ENCODE results near the gene POU5F1.
A peak's percentile ranks its signal among the peaks of the same experiment; 100 is the strongest.
"Not testable (repeated sequence)": the region's sequence is repeated elsewhere in the genome, so short reads cannot be mapped to it uniquely, and the experiment has no call there.

Gene POU5F1

DNA sequence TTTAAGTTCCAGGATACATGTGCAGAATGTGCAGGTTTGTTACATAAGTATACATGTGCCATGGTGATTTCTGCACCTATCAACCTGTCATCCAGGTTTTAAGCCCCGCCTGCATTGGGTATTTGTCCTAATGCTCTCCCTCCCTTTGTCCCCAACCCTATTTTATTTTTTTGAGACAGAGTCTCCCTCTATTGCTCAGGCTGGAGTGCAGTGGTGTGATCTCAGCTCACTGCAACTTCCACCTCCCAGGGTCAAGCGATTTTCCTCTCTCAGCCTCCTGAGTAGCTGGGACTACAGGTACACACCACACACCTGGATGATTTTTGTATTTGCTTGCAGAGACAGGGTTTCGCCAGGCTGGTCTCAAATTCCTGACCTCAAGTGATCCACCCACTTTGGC, 18.7 kb upstream of the POU5F1 start:
- DNase-seq, result not testable (repeated sequence)

DNA sequence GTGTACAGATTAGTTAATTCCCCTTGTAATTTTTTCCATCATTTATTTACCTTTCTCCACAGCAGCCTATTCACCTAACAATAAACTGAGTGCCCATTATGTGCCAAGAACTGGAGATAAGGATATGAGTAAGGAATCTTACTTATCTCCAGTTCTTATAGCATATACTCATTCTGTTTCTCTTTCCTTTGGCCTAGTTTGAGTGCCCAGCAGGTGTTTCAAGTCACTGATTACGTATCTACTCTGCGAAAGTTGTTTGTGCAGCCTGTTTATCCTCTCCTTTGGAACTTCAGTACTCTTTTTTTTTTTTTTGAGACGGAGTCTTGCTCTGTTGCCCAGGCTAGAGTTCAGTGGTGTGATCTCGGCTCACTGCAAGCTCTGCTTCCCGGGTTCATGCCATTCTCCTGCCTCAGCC, 17.3 kb upstream of the POU5F1 start:
- no peak for DNase-seq

DNA sequence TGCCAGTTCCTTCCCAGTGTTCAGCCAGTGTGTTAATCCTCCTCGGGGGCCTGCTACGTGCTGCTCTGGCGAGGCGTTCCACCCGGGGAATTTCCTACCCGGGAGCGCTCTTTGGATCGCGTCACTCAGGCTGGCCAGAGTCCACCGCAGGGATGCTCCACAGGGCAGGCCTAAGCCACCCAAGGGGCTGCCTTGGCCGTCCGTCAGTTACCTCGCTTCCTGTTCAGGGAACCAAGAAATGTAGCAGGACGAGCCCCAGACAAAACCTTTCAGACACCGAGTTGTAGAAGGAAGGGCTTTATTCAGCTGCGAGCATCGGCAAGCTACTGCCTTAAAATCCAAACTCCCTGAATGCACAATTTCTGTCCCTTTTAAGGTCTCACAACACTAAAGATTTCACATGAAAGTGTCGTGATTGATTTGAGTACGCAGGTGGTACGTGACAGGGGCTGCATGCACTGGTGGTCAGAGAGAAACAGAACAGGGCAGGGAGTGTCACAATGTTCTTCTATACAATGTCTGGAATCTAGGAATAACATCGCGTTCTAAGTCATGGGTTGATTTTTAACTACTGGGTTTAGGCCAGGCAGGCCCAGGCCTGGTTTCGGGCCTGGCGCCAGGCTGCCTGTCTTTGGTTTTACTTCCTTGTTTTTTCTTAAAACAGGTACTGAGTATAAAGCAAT, 15.7 kb upstream of the POU5F1 start:
- DNase-seq, result no peak

GRCh38 chr6:31185695-31186051, 15.2 kb upstream of the POU5F1 start:
- DNase-seq, result not testable (repeated sequence)

- DNase-seq, result not testable (repeated sequence)
Measured at GRCh38 chr6:31183859-31184258, 13.4 kb upstream of the POU5F1 start.

DNA sequence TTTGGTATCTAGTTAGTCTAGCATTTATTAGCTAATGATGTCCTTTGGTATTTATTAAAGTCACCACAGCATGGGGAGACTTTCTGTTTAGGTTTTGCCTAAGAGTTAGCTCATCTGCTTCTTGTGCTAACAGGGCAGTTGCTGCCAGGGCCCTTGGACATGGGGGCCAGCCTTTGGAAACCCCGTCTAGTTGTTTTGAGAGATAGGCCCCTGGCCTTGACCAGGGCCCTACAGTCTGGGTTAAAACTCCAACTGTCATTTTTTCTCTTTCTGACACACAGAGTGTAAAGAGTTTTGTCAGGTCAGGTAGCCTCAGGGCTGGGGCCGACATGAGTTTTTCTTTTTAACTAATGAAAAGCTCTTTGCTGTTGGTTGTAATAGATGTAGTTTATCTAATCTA, 12.8 kb upstream of the POU5F1 start:
- not testable (repeated sequence) for DNase-seq

DNA sequence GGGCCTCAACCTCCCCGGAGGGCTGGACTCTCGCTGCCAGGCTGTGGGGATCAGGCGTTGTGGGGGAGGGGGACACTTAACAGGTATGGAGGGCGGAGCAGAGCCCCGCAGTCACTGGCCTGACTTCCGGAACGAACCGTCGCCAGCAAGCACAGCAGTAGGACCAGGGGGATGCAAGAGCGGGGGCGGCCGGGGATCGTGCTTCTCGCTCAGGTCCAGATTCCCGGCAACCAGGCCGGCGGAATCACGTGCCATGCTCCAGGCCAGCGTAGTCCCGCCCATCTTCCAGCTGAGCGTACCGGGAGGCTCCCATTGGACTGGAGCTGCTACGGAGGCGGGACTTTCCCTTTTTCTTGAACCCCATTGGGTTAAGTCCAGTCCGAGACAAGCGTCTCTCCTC, 10.0 kb upstream of the POU5F1 start:
- DNase-seq, result peak; percentile 32

GRCh38 chr6:31179896-31180295, 9.4 kb upstream of the POU5F1 start:
- no peak for DNase-seq

DNA sequence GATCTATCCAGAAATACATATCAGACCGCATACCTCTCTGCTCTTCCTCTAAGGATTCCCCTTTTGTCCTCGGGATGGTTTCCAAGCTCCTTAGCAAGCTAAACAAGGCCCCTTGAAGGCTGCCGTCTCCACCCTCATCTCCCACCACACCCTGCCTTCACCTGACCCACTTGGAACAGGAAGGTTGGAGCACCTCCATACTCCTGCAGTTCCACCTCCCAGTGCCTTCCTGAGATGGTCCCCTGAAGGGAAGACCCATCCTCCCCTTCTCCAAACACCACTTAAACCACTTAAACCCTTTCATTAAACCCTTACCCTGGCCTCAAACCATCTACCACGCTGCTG, 8.5 kb upstream of the POU5F1 start:
- no peak for DNase-seq

GRCh38 chr6:31178143-31179041, 7.9 kb upstream of the POU5F1 start:
- no peak for DNase-seq

- DNase-seq, result no peak
Measured at GRCh38 chr6:31175971-31176370, 5.5 kb upstream of the POU5F1 start.

DNA sequence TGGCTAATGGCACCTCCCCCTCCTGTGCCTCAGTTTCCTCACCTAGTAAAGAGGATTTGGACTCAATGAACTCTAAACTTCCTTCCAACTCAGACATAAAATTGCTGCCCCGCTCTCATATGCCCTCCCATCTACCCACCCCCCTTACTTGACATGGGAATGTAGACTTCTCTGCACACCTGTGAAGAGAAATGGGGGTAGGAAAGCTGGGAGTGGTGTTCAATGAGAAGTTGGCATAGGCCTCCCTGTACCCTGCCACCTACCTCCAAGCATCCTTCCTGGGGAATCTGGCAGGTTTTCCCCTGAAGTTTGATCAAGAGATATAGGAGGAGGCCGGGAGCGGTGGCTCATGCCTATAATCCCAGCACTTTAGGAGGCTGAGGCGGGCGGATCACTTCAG, 3.9 kb upstream of the POU5F1 start:
- no peak for DNase-seq

DNA sequence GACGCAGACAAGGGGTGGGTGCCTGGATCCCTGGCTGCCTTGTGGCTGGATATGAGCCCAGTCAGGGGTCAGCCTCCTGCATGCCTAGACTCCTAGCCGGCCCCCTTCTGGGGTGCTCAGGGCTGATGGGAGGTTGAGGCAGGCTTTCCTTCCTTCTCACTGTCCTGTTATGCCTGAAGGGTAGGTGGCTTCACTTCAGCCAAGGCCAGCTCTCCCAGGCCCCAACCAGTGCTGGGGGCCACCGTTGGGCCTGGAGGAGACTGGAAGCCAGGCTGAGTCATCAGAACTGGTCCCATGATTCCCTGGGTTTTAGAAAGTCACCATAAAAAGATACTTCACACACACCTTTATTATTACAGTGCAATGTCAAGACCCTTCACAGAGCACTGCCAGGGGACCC, 2.9 kb upstream of the POU5F1 start:
- no peak for DNase-seq

DNA sequence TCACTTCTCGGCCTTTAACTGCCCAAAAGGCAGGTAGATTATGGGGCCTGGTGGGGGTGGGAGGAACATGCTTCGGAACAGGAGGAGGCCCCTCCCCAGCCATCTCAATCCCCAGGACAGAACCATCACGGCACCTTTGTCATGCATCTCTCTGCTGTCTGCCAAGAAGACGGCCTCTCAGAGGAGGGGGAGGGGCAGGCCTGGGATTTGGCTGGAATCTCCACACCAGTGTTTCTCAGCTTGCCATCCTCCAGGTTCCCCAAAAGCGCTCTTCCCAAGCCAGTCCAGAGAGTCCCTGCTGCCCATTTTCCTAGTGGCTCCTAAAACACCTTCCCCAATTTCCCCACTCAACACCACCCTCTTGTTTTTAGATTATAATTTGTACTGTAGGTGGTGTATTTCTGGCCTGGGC, 2.5 kb upstream of the POU5F1 start:
- no peak for DNase-seq

- DNase-seq, result no peak
Measured at GRCh38 chr6:31171931-31172905, 1.7 kb upstream of the POU5F1 start.

DNA sequence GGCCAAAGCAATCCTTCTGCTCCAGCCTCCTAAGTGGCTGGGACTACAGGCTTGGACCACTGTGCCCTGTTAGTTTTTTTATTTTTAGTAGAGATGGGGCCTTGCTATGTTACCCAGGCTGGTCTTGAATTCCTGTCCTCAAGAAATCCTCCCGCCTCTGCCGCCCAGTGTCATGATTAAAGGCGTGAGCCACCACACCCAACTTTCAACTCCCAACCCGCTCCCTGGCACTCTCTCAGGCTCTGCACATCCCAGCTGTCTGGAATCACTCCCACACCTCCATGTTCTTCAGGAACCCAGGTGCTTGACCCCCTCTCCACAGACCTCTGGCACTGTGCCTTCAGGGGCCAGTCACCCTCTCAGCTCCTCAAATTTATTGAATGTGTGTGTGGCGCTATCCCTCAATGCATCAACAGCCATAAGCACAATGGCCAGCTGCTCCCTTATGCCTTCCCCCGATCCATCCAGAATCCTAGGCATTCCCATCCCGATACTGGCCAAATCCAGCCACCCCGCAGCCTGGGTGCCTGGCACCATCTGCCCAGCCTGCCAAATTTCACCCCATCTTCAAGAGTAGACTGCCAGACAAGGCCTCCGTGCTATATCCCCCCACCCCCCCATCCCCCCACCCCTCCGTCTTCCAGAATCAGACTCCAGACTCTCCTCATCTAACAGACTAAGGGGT, 647 bp upstream of the POU5F1 start:
- DNase-seq, result no peak

DNA sequence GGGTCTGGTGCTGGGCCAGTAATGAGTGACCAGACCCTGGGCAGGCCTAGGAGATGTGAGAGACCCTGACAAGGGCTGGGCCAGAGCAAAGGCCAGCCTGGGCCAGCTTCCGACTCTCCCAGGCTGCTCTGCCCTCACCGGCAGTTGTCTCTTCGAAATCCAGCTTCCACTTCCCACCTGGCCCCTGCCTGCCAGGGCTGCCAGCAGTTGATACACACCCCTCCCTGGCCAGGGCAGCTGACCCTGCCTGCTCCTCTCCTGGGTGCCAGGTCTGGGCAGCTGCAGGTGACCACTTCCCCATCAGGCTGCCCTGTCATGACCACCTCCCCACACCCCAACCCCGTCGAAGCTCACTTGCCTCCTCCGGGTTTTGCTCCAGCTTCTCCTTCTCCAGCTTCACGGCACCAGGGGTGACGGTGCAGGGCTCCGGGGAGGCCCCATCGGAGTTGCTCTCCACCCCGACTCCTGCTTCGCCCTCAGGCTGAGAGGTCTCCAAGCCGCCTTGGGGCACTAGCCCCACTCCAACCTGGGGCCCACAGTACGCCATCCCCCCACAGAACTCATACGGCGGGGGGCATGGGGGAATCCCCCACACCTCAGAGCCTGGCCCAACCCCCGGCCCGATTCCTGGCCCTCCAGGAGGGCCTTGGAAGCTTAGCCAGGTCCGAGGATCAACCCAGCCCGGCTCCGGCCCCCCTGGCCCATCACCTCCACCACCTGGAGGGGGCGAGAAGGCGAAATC, 453 bp downstream of the POU5F1 start:
- DNase-seq, result not testable (repeated sequence)

- no peak for DNase-seq
Measured at GRCh38 chr6:31169123-31169857, 1.2 kb downstream of the POU5F1 start.

DNA sequence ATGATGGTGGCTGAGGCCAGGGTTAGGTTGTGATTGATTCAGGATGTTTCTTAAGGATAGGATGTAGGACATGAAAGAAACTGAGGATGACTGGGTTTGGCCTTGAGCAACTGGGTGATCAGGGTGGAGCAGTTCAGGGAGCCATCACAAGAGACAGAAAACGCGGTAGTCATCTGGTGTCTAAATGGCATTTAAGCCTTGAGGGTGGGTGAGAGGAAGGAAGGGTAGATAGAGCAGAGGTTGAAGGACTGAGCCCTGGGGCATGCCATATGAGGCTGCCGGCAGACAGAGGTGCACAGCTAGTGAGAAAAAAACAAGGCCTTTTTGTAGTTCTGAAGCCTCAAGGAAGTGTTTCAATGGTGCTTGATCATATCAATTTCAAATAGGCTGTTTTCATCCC, 1.9 kb downstream of the POU5F1 start:
- DNase-seq, result no peak

DNA sequence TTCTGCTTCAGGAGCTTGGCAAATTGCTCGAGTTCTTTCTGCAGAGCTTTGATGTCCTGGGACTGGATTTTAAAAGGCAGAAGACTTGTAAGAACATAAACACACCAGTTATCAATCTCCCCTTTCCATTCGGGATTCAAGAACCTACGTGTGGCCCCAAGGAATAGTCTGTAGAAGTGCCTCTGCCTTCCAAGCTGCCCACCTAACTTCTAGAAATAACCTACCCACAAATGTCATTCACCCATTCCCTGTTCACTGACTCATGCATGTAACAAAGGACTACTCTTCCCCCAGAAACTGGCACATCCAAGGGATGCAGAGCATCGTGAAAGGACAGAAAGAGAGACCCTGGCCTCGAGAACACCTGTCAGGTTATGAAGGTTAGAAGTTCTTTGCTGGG, 4.5 kb downstream of the POU5F1 start:
- DNase-seq, result no peak
